ENCODE results near the gene KRTAP10-6. TPM values are rescaled to one million over a fixed set of nuclear protein-coding genes. Genes with fewer than 3 reads are reported as not detected.

The KRTAP10-6 gene
- total and polyA plus RNA-seq, 2 of the 8 experiments (the other 6 are each of a cell fraction or from before 2014, with no cell fraction given): 0.12 TPM; not detected in 1

GRCh38 chr21:44564099-44564498 is 28.2 kb downstream of the KRTAP10-6 start:
- no peak overlapping the region for H3K14ac ChIP-seq (ENCODE audit: insufficient read length)
- H4K20me1 ChIP-seq (replicated peaks in 1 of 2; ENCODE audit: control insufficient read depth in 1 of 2, insufficient read depth in 2 of 2, low read length in 2 of 2): no peaks in the 10 kb centered on the region
- no peak for DNase-seq (ENCODE audit: low read depth in 1 of 2, low spot score in 2 of 2)
- WGBS, 2 experiments (ENCODE audit: extremely low coverage in 1 of 2, insufficient coverage in 1 of 2, insufficient read length in 1 of 2, insufficient replicate concordance in 2 of 2, low coverage in 1 of 2, low lambda C conversion rate in 2 of 2, missing lambda C conversion rate in 1 of 2): 91% methylated on average over 1 of the region's 1 CpG; no CpG with 5 or more reads in 1 of the 2 experiments
- H3K56ac ChIP-seq (replicated peaks; ENCODE audit: insufficient read length, low read depth, low read length): no peak overlapping the region
- no peak overlapping the region for H4K91ac ChIP-seq (replicated peaks; ENCODE audit: insufficient read length, low read length)
- H3K9ac ChIP-seq (replicated peaks in 1 of 4; ENCODE audit: extremely low read depth in 1 of 4, low read depth in 3 of 4, low read length in 3 of 4): no peak overlapping the region
- no peaks in the 10 kb centered on the region for H3K27me3 ChIP-seq (replicated peaks in 1 of 4; ENCODE audit: control insufficient read depth in 3 of 4, extremely low read depth in 1 of 4, insufficient read depth in 3 of 4, low read length in 3 of 4)
- H2BK120ac ChIP-seq (replicated peaks; ENCODE audit: low read depth, low read length): no peak overlapping the region
- peaks cover 0 to 3% (median 0%) of the 10 kb centered on the region in 4 experiments; a peak in 1 of 7 replicates for H3K4me1 ChIP-seq (replicated peaks in 1 of 4; ENCODE audit: control insufficient read depth in 3 of 4, insufficient read depth in 4 of 4, low read length in 3 of 4)
- H3K23me2 ChIP-seq (ENCODE audit: low read depth, low read length): no peaks in the 10 kb centered on the region
- no peak overlapping the region for H2BK5ac ChIP-seq (ENCODE audit: low read depth, low read length)
- H3K27ac ChIP-seq (ENCODE audit: low read depth, low read length): no peak overlapping the region
- H2BK20ac ChIP-seq (ENCODE audit: low read length): no peak overlapping the region
- no peak overlapping the region for H2AFZ ChIP-seq (ENCODE audit: low read length)
- no peak overlapping the region for H2BK15ac ChIP-seq (ENCODE audit: low read length)
- CTCF ChIA-PET (ENCODE audit: partially characterized antibody): no interaction called here
- H3K79me2 ChIP-seq (ENCODE audit: control insufficient read depth in 1 of 2, insufficient read depth in 2 of 2, low read length in 2 of 2): no peaks in the 10 kb centered on the region
- no peak overlapping the region for H3K4ac ChIP-seq (replicated peaks; ENCODE audit: insufficient read length, low read depth, low read length)
- H4K5ac ChIP-seq (ENCODE audit: insufficient read length, low read depth, low read length): no peak overlapping the region
- no peaks in the 10 kb centered on the region for H3K9me3 ChIP-seq (ENCODE audit: insufficient read depth in 2 of 2, low read depth in 1 of 2, low read length in 1 of 2)
- H3K36me3 ChIP-seq (ENCODE audit: control insufficient read depth in 2 of 4, insufficient read depth in 4 of 4, low read length in 3 of 4): no peaks in the 10 kb centered on the region
- H2AK5ac ChIP-seq (ENCODE audit: low read depth, low read length): no peak overlapping the region
- no peaks in the 10 kb centered on the region for H3K79me1 ChIP-seq (ENCODE audit: low read depth, low read length)
- no peak for FAIRE-seq
- no peak overlapping the region for H4K8ac ChIP-seq (ENCODE audit: extremely low read depth, insufficient read depth, low read length)
- POLR2A ChIA-PET (ENCODE audit: partially characterized antibody): no interaction called here
- H3K4me2 ChIP-seq (ENCODE audit: insufficient read depth in 1 of 2, low read depth in 2 of 2, low read length in 2 of 2): no peak overlapping the region
- no peak overlapping the region for H3K23ac ChIP-seq (ENCODE audit: insufficient read length)
- no peak overlapping the region for H2BK12ac ChIP-seq (ENCODE audit: low read depth, low read length)
- H3K4me3 ChIP-seq (ENCODE audit: extremely low read depth in 1 of 4, insufficient read depth in 2 of 4, low read depth in 3 of 4, low read length in 4 of 4): no peak overlapping the region
- H3K18ac ChIP-seq (ENCODE audit: extremely low read depth, low read length): no peak overlapping the region
- no peak for TF ChIP-seq GABPA (IDR thresholded peaks at IDR 0.05; ENCODE audit: borderline replicate concordance, insufficient read depth, low read length)
- TF ChIP-seq SRF (IDR thresholded peaks at IDR 0.05; ENCODE audit: low read depth, low read length): no peak
- no peak for TF ChIP-seq CBX5 (IDR thresholded peaks at IDR 0.05; ENCODE audit: low read depth, low read length)
- TF ChIP-seq FOSL1 (IDR thresholded peaks at IDR 0.05; ENCODE audit: insufficient read depth, low read depth, low read length): no peak
- no peak for TF ChIP-seq HDAC6 (IDR thresholded peaks at IDR 0.05; ENCODE audit: low read depth, low read length)
- TF ChIP-seq TEAD4 (IDR thresholded peaks at IDR 0.05; ENCODE audit: low read depth, low read length): no peak
- TF ChIP-seq SP1 (IDR thresholded peaks at IDR 0.05; ENCODE audit: low read depth, low read length): no peak
- TF ChIP-seq JUN (IDR thresholded peaks at IDR 0.05; ENCODE audit: low read depth, low read length): no peak
- no peak for TF ChIP-seq RFX5 (IDR thresholded peaks at IDR 0.05; ENCODE audit: borderline replicate concordance, low read depth, low read length)
- TF ChIP-seq RNF2 (IDR thresholded peaks at IDR 0.05; ENCODE audit: borderline replicate concordance, low read depth, low read length, missing control alignments, poor library complexity, severe bottlenecking): no peak
- TF ChIP-seq EGR1 (IDR thresholded peaks at IDR 0.05; ENCODE audit: borderline replicate concordance, low read depth, low read length): no peak
- TF ChIP-seq RBBP5 (IDR thresholded peaks at IDR 0.05; ENCODE audit: borderline replicate concordance, low read depth, low read length): no peak
- no peak for TF ChIP-seq POU5F1 (IDR thresholded peaks at IDR 0.05; ENCODE audit: low read depth, low read length)
- no peak for TF ChIP-seq SP4 (IDR thresholded peaks at IDR 0.05; ENCODE audit: low read length)
- TF ChIP-seq, protein P1, sequence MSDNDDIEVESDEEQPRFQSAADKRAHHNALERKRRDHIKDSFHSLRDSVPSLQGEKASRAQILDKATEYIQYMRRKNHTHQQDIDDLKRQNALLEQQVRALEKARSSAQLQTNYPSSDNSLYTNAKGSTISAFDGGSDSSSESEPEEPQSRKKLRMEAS (IDR thresholded peaks at IDR 0.05): no peak
- TF ChIP-seq KDM5A (IDR thresholded peaks at IDR 0.05; ENCODE audit: low read length): no peak
